Sigmoid colon (tissue), 7 donors: ENCODE data around the gene CDKN2B. TPM values are rescaled to one million over a fixed set of nuclear protein-coding genes. Genes with fewer than 3 reads are reported as not detected.

ENCODE experiments used
- DNase-seq: peaks from one replicate; pipeline ENCODE4 v3.0.0-alpha.2; 2019
- H3K27ac ChIP-seq, 4 donors: fragments of 200-600 bp; sonication (generic); one replicate each; pipeline ENCODE4 v1.5.1; 2016 to 2019; ENCODE audit warnings: mild to moderate bottlenecking in 1 of 4
- H3K27me3 ChIP-seq, 3 donors: fragments of 200-600 bp; sonication (generic); one replicate each; pipeline ENCODE4 v1.5.1; 2019; ENCODE audit warnings: mild to moderate bottlenecking in 1 of 3
- H3K36me3 ChIP-seq, 4 donors: fragments of 200-600 bp; sonication (generic); one replicate each; pipeline ENCODE4 v1.5.1; 2016 to 2019
- H3K4me1 ChIP-seq, 4 donors: fragments of 200-600 bp; sonication (generic); one replicate each; pipeline ENCODE4 v1.5.1; 2017 to 2019
- H3K4me3 ChIP-seq, 4 donors: fragments of 200-600 bp; sonication (generic); one replicate each; pipeline ENCODE4 v1.5.1; 2017 to 2019; ENCODE audit warnings: mild to moderate bottlenecking in 2 of 4, moderate library complexity in 1 of 4
- H3K9me3 ChIP-seq, 4 donors: fragments of 200-600 bp in 3 of 4; sonication (generic) in 3 of 4; one replicate each; pipeline versions ENCODE4 v1.5.1 to v1.6.1; 2013 to 2019
- EP300 ChIP-seq, 4 donors: sonication (generic); formaldehyde crosslinking; IDR thresholded peaks; one replicate each; pipeline ENCODE4 v1.6.1; 2017; ENCODE audit warnings: antibody characterized with exemption in 4 of 4
- POLR2A ChIP-seq, 2 donors: fragments of 450-650 bp; IDR thresholded peaks; one replicate each; pipeline ENCODE4 v1.6.1; 2016; ENCODE audit warnings: antibody characterized with exemption in 2 of 2, mild to moderate bottlenecking in 2 of 2, moderate library complexity in 2 of 2
- POLR2AphosphoS5 ChIP-seq, 4 donors: sonication (generic); formaldehyde crosslinking; IDR thresholded peaks; one replicate each; pipeline ENCODE4 v1.6.1; 2017; ENCODE audit warnings: antibody characterized with exemption in 4 of 4
- WGBS, 2 donors: extraction: QIAGEN DNeasy Blood & Tissue Kit; methylation state at CpG; one replicate each; pipeline ENCODE4 v1.1.7; 2013; 5-methylcytosine and 5-hydroxymethylcytosine counted together
- intact Hi-C: fragments of 100-400 bp; cut with DNase I; formaldehyde crosslinking; loops from one replicate; pipeline ENCODE4 v1.15.1; 2023
- polyA plus RNA-seq, 3 donors: library from polyadenylated mRNA; stranded (reverse); fragments of 200-250 nt; gene quantifications; one replicate each; pipeline ENCODE4 v1.2.3, GENCODE V29; 2013
- total RNA-seq, 4 donors: library from RNA; depleted of rRNA; stranded (reverse); fragments of >200 nt; gene quantifications; one replicate each; pipeline ENCODE4 v1.1.0, GENCODE V29; 2016
- TF ChIP-seq, protein P1 (sequence below), 4 experiments: fragments of 450-650 bp in 3 of 4; fragments of 200-600 bp in 1 of 4; IDR thresholded peaks; one replicate each; pipeline ENCODE4 v1.5.1; 2016 to 2019; ENCODE audit warnings: antibody characterized with exemption in 4 of 4, mild to moderate bottlenecking in 3 of 4, moderate library complexity in 2 of 4
- donor health status: healthy with polysubstance abuse.
- donor health status: Bipolar disorder and iron deficiency.
- donor health status: healthy.

Gene CDKN2B
- total and polyA plus RNA-seq, 7 donors: 3.0 to 124 (median 6.1) TPM

DNA sequence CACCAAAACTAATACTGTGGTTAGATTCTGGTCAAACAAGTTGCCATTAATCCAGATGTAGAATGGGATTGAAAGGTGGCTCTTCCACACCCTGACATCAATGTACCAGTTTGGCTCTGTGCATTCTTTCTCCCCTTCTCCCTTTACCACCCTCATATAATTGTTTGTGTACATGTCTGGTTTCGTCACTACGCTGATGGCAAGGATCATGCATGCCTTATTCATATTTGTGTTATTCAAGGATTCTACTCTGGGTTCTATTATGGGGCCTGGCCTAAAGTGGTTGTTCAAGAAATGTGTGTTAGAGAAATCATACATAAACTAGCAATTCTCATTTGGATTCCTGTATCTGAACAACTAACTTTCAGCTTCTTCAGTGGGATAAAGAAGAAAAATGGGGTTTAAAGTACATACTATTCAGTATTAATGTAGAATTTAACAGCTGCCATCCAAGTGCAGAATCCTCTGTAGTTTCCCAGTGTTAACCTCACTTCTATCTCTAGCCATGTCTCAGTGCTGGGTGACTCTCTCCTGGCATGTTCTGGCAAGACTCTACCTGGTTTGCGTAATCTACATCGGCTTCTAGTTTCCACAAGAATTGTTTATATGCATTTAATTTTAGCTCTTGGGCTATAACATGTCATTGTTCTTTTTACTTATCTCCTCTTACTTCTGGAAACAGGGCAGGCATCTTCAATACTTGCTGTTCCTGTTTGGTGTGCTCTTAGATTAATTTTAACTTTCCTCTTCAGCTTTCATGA is 27.9 kb upstream of the CDKN2B start:
- H3K9me3 ChIP-seq: no peaks in the 10 kb centered on the region
- WGBS, 2 donors: 62 to 80% methylated on average over 4 of the region's 4 CpGs
- H3K36me3 ChIP-seq: no peaks in the 10 kb centered on the region
- peaks cover 0 to 4% (median under 1%) of the 10 kb centered on the region in 4 donors for H3K4me1 ChIP-seq
- H3K27me3 ChIP-seq: no peaks in the 10 kb centered on the region
- TF ChIP-seq EP300 (IDR thresholded peaks at IDR 0.05) (no peak), POLR2A (IDR thresholded peaks at IDR 0.05) (no peak), POLR2AphosphoS5 (IDR thresholded peaks at IDR 0.05) (no peak)
- TF ChIP-seq, protein P1, sequence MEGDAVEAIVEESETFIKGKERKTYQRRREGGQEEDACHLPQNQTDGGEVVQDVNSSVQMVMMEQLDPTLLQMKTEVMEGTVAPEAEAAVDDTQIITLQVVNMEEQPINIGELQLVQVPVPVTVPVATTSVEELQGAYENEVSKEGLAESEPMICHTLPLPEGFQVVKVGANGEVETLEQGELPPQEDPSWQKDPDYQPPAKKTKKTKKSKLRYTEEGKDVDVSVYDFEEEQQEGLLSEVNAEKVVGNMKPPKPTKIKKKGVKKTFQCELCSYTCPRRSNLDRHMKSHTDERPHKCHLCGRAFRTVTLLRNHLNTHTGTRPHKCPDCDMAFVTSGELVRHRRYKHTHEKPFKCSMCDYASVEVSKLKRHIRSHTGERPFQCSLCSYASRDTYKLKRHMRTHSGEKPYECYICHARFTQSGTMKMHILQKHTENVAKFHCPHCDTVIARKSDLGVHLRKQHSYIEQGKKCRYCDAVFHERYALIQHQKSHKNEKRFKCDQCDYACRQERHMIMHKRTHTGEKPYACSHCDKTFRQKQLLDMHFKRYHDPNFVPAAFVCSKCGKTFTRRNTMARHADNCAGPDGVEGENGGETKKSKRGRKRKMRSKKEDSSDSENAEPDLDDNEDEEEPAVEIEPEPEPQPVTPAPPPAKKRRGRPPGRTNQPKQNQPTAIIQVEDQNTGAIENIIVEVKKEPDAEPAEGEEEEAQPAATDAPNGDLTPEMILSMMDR (IDR thresholded peaks at IDR 0.05): no peak
- intact Hi-C loops: loop anchor here (10.0 kb wide), 1 partner anchor 222 kb away; no protein-coding TSS in a partner anchor
- DNase-seq: no peak
- H3K27ac ChIP-seq: no peak overlapping the region
- H3K4me3 ChIP-seq: no peak overlapping the region

- no peak for DNase-seq
- no peaks in the 10 kb centered on the region for H3K36me3 ChIP-seq
- no peak overlapping the region for H3K27ac ChIP-seq
- WGBS, 2 donors: 88 to 92% methylated on average over 2 of the region's 2 CpGs
- H3K4me3 ChIP-seq: no peak overlapping the region
- H3K9me3 ChIP-seq: no peaks in the 10 kb centered on the region
- H3K4me1 ChIP-seq: peaks cover 0 to 4% (median under 1%) of the 10 kb centered on the region in 4 donors
- no peaks in the 10 kb centered on the region for H3K27me3 ChIP-seq
- intact Hi-C loops: loop anchor here (10.0 kb wide), 1 partner anchor 221 kb away; no protein-coding TSS in a partner anchor
- TF ChIP-seq, protein P1 (IDR thresholded peaks at IDR 0.05): no peak
- TF ChIP-seq POLR2A (IDR thresholded peaks at IDR 0.05) (no peak), POLR2AphosphoS5 (IDR thresholded peaks at IDR 0.05) (no peak), EP300 (IDR thresholded peaks at IDR 0.05) (no peak)
Measured at GRCh38 chr9:22035591-22036011, 26.5 kb upstream of the CDKN2B start.

GRCh38 chr9:22033012-22033630 is 24.0 kb upstream of the CDKN2B start:
- no peaks in the 10 kb centered on the region for H3K36me3 ChIP-seq
- TF ChIP-seq, protein P1 (IDR thresholded peaks at IDR 0.05): no peak
- TF ChIP-seq POLR2AphosphoS5 (IDR thresholded peaks at IDR 0.05) (no peak), POLR2A (IDR thresholded peaks at IDR 0.05) (no peak), EP300 (IDR thresholded peaks at IDR 0.05) (no peak)
- peaks cover 0 to 2% (median under 1%) of the 10 kb centered on the region in 4 donors for H3K4me1 ChIP-seq
- DNase-seq: no peak
- no peaks in the 10 kb centered on the region for H3K27me3 ChIP-seq
- WGBS, 2 donors: 75 to 91% methylated on average over 8 of the region's 8 CpGs
- no peak overlapping the region for H3K27ac ChIP-seq
- H3K9me3 ChIP-seq: no peaks in the 10 kb centered on the region
- no peak overlapping the region for H3K4me3 ChIP-seq
- intact Hi-C loops: loop anchor here (10.0 kb wide), 1 partner anchor 218 kb away; no protein-coding TSS in a partner anchor

DNA sequence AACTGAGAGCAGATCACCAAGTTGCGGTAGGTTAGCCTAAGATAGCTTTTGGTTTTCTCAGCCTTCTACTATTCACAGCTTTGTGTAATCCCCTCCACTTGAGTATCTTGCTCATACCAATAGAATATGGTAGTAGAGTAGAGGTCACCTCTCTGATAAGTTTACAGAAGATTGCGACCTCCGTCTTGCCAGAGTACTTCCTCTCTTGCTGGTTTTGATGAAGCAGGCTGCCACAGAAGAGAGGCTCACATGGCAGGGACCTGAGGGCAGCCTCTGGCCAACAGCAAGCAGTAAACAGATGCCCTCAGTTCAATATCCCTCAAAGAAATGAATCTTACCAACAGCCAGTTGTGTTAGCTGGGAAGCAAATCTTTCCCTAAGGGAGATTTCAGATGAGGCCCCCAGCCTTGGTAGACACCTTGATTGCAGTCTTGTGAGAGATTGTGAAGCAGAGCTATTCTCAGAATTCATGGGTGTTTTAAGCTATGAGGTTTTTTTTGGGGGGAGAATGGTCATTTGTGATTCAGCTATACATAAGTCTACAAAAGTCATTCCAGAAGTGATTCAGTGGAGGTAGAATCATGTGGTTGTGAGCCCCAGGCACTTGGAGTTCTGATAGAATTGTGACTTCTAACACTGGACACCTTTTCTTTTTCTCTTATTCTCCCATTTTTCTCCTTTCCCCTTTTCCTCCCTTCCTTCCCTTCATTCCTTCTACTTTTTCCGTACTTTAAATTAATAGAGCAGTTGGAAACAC is 22.7 kb upstream of the CDKN2B start:
- no peak for TF ChIP-seq EP300 (IDR thresholded peaks at IDR 0.05)
- TF ChIP-seq, protein P1 (IDR thresholded peaks at IDR 0.05): no peak
- TF ChIP-seq POLR2A (IDR thresholded peaks at IDR 0.05): no peak
- Histone ChIP-seq H3K36me3 (no peaks in the 10 kb centered on the region), H3K4me3 (no peak overlapping the region), H3K4me1 (no peaks in the 10 kb centered on the region), H3K9me3 (no peaks in the 10 kb centered on the region), H3K27me3 (no peaks in the 10 kb centered on the region), H3K27ac (no peak overlapping the region)
- intact Hi-C loops: loop anchor here (10.0 kb wide), 1 partner anchor 217 kb away; no protein-coding TSS in a partner anchor
- WGBS, 2 donors: 74 to 79% methylated on average over 4 of the region's 4 CpGs
- no peak for DNase-seq
